Smooth muscle cell (in vitro differentiated cells): Measurements from ENCODE around the gene PPP2R1B. TPM values are rescaled to one million over a fixed set of nuclear protein-coding genes. Genes with fewer than 3 reads are reported as not detected.

Experiments used
- DNase-seq: peaks from one replicate; lab custom pipeline; 2025; ENCODE audit not compliant: unreplicated experiment; lab: John Stamatoyannopoulos, UW
- H2AFZ ChIP-seq: fragments of 200-600 bp; sonication (generic); 2 replicates; pipeline ENCODE4 v1.6.0; 2016; ENCODE audit warnings: antibody characterized with exemption, low read depth, mild to moderate bottlenecking
- H3F3A ChIP-seq: fragments of 200-600 bp; sonication (generic); 2 replicates; pipeline ENCODE4 v1.6.0; 2017; ENCODE audit warnings: antibody characterized with exemption, low read depth
- H3K27ac ChIP-seq: fragments of 200-600 bp; sonication (generic); 2 replicates; pipeline ENCODE4 v1.5.1; 2016; ENCODE audit warnings: low read depth, mild to moderate bottlenecking
- H3K27me3 ChIP-seq: fragments of 200-600 bp; sonication (generic); 2 replicates; pipeline ENCODE4 v1.6.1; 2016; ENCODE audit warnings: low read depth, mild to moderate bottlenecking
- H3K36me3 ChIP-seq: fragments of 200-600 bp; sonication (generic); 2 replicates; pipeline ENCODE4 v1.5.1; 2016; ENCODE audit warnings: low read depth
- H3K4me1 ChIP-seq: fragments of 200-600 bp; sonication (generic); 2 replicates; pipeline ENCODE4 v1.5.1; 2016; ENCODE audit warnings: low read depth
- H3K4me2 ChIP-seq: fragments of 200-600 bp; sonication (generic); 2 replicates; pipeline ENCODE4 v1.6.0; 2016; ENCODE audit warnings: mild to moderate bottlenecking
- H3K4me3 ChIP-seq: fragments of 200-600 bp; sonication (generic); 2 replicates; pipeline ENCODE4 v1.5.1; 2016; ENCODE audit warnings: mild to moderate bottlenecking
- H3K79me2 ChIP-seq: fragments of 200-600 bp; sonication (generic); 2 replicates; pipeline ENCODE4 v1.6.0; 2016; ENCODE audit warnings: low read depth, mild to moderate bottlenecking
- H3K9ac ChIP-seq: fragments of 200-600 bp; sonication (generic); 2 replicates; pipeline ENCODE4 v1.6.0; 2016; ENCODE audit warnings: low read depth
- H3K9me3 ChIP-seq: fragments of 200-600 bp; sonication (generic); replicated peaks from 2 replicates; pipeline ENCODE4 v1.5.1; 2016; ENCODE audit warnings: low read depth
- H4K20me1 ChIP-seq: fragments of 200-600 bp; sonication (generic); 2 replicates; pipeline ENCODE4 v1.6.0; 2016; ENCODE audit warnings: low read depth
- WGBS: methylation state at CpG from one replicate; pipeline ENCODE4 v1.1.7; 2016; ENCODE audit warnings: low lambda C conversion rate; 5-methylcytosine and 5-hydroxymethylcytosine counted together
- polyA plus RNA-seq: library from polyadenylated mRNA; unstranded; fragments of >200 nt; fragmentation: Nextera tagmentation; extraction: Ambion mirVana; gene quantifications from 2 replicates; pipeline ENCODE4 v1.2.1, GENCODE V29; 2016
- total RNA-seq: library from RNA; depleted of rRNA; stranded (reverse); fragments of >200 nt; gene quantifications from 2 replicates; pipeline ENCODE4 v1.2.3, GENCODE V29; 2014
- TF ChIP-seq, protein P1 (sequence below): fragments of 200-600 bp; sonication (generic); IDR thresholded peaks from 2 replicates; pipeline ENCODE4 v1.5.1; 2017; ENCODE audit warnings: borderline replicate concordance, mild to moderate bottlenecking, antibody characterized with exemption; ENCODE audit not compliant: insufficient read depth, poor library complexity, severe bottlenecking

The PPP2R1B gene
- total and polyA plus RNA-seq, 2 experiments from 2014 or later: 13.1 to 29.5 TPM

DNA sequence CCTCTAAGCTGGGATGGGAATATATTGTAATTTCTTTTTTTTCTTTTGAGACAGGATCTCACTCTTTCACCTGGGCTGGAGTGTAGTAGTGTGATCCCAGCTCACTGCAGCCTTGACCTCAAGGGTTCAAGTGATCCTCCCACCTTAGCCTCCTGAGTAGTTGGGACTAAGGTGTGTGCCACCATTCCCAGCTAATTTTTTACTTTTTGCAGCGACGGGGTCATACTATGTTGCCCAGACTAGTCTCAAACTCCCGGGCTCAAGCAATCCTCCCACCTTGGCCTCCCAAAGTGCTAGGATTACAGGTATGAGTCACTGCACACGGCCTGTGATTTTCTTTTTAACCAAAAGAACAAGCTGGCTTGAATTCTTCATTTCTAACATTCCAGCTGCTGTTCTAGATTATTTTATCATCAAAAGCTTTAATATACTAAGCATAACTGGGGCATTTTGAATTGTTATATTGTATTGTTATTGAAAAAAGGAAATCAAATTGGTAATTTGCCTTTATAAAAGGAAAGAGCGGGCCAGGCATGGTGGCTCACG is 26.8 kb upstream of the PPP2R1B start:
- Histone ChIP-seq H2AFZ (no peak overlapping the region), H3K36me3 (peaks cover 11% of the 10 kb centered on the region), H3K27me3 (no peaks in the 10 kb centered on the region), H3K27ac (no peak overlapping the region), H3F3A (no peaks in the 10 kb centered on the region), H3K4me2 (no peak overlapping the region), H3K4me1 (no peaks in the 10 kb centered on the region), H3K79me2 (peaks cover 12% of the 10 kb centered on the region), H3K9ac (no peak overlapping the region), H4K20me1 (no peaks in the 10 kb centered on the region), H3K9me3 (no peaks in the 10 kb centered on the region), H3K4me3 (no peak overlapping the region)
- TF ChIP-seq, protein P1, sequence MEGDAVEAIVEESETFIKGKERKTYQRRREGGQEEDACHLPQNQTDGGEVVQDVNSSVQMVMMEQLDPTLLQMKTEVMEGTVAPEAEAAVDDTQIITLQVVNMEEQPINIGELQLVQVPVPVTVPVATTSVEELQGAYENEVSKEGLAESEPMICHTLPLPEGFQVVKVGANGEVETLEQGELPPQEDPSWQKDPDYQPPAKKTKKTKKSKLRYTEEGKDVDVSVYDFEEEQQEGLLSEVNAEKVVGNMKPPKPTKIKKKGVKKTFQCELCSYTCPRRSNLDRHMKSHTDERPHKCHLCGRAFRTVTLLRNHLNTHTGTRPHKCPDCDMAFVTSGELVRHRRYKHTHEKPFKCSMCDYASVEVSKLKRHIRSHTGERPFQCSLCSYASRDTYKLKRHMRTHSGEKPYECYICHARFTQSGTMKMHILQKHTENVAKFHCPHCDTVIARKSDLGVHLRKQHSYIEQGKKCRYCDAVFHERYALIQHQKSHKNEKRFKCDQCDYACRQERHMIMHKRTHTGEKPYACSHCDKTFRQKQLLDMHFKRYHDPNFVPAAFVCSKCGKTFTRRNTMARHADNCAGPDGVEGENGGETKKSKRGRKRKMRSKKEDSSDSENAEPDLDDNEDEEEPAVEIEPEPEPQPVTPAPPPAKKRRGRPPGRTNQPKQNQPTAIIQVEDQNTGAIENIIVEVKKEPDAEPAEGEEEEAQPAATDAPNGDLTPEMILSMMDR: no peak
- WGBS: 77% methylated on average over 6 of the region's 6 CpGs
- DNase-seq: no peak

DNA sequence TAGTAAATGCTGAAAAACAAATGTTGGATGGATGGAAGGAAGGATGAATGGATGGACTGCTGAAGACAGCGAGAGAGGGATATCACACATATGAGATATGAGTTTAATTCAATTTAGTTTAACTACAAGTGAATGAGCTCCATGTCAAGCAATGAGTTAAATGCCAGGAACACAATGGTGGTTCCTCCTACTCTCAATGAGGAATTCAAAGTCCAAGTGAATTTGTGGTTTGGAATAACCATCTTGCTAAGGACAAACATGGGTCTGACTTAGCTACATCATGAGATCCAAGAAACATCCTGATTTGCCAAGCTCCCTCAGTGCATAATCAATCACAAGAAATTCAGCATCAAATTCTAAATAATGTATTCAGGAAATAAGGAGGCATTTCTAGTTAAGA is 26.1 kb upstream of the PPP2R1B start:
- TF ChIP-seq, protein P1: no peak
- Histone ChIP-seq H3K27ac (no peak overlapping the region), H3K4me3 (no peak overlapping the region), H3K36me3 (peaks cover 8% of the 10 kb centered on the region), H2AFZ (no peak overlapping the region), H3K9ac (no peak overlapping the region), H3F3A (no peaks in the 10 kb centered on the region), H3K9me3 (no peaks in the 10 kb centered on the region), H3K4me2 (no peak overlapping the region), H3K79me2 (peaks cover 12% of the 10 kb centered on the region), H3K4me1 (no peaks in the 10 kb centered on the region), H4K20me1 (no peaks in the 10 kb centered on the region), H3K27me3 (no peaks in the 10 kb centered on the region)
- no peak for DNase-seq
- WGBS: 100% methylated on average over 1 of the region's 1 CpG

DNA sequence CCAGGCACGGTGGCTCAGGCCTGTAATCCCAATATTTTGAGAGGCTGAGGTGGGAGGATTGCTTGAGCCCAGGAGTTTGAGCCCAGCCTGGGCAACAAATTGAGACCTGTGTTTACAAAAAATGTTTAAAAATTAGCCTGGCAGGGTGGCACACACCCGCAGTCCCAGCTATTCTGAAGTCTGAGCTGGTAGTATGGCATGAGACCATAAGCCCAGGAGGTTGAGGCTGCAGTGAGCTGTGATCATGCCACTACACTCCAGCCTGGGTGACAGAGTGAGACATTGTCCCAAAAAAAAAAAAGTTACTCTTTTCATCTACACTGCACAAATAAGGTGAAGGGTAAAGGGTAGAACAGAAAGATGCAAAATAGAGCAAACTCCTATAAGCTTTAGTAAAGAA is 22.3 kb upstream of the PPP2R1B start:
- Histone ChIP-seq H3F3A (no peaks in the 10 kb centered on the region), H3K27me3 (no peaks in the 10 kb centered on the region), H3K4me3 (no peak overlapping the region), H3K79me2 (peaks cover 5% of the 10 kb centered on the region), H2AFZ (no peak overlapping the region), H3K4me1 (no peaks in the 10 kb centered on the region), H3K36me3 (peaks cover 4% of the 10 kb centered on the region), H3K27ac (no peak overlapping the region), H3K4me2 (no peak overlapping the region), H4K20me1 (no peaks in the 10 kb centered on the region), H3K9ac (no peak overlapping the region), H3K9me3 (no peaks in the 10 kb centered on the region)
- DNase-seq: no peak
- TF ChIP-seq, protein P1: no peak
- 98% methylated on average over 2 of the region's 2 CpGs for WGBS

DNA sequence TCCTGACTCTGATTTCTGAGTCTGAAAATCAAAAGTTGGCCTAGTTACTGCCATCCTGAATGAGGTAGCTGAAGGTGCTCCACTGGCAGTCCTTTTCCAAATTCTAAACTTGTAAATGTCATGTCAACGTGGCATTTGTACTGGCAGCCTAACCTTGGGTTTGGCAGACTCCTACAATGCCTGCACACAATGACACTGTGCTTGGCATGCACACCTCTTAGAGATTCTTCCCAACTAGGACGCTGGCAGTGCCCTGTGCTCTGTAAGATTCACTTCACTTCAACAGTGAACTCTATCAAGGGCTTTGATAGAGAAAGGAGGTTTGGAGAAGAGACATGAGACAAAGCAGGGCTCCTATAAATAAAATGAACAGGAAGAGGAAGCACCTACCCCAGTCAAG is 21.9 kb upstream of the PPP2R1B start:
- H3K27me3 ChIP-seq: no peaks in the 10 kb centered on the region
- no peaks in the 10 kb centered on the region for H3K9me3 ChIP-seq
- 90% methylated on average over 2 of the region's 2 CpGs for WGBS
- peaks cover 4% of the 10 kb centered on the region for H3K36me3 ChIP-seq
- TF ChIP-seq, protein P1: no peak
- H3K4me1 ChIP-seq: no peaks in the 10 kb centered on the region
- no peak overlapping the region for H3K4me2 ChIP-seq
- H3K79me2 ChIP-seq: peaks cover 5% of the 10 kb centered on the region
- no peaks in the 10 kb centered on the region for H4K20me1 ChIP-seq
- no peak overlapping the region for H3K27ac ChIP-seq
- H3K4me3 ChIP-seq: no peak overlapping the region
- H2AFZ ChIP-seq: no peak overlapping the region
- DNase-seq: no peak
- H3K9ac ChIP-seq: no peak overlapping the region
- no peaks in the 10 kb centered on the region for H3F3A ChIP-seq
